SK-N-SH treated with all-trans-retinoic acid at 6 μM for 48 hours (cell line): ENCODE data around the gene WDR13.

Source experiments
- BACH2 ChIP-seq: fragments of 250-450 bp; sonication (Bioruptor Pico); IDR thresholded peaks from 2 replicates; pipeline ENCODE4 v1.9.0; 2021; ENCODE audit warnings: mild to moderate bottlenecking, borderline replicate concordance
- ISL1 ChIP-seq: fragments of 250-450 bp; sonication (Bioruptor Pico); IDR thresholded peaks from 2 replicates; pipeline ENCODE4 v2.1.2; 2022; ENCODE audit warnings: mild to moderate bottlenecking, moderate library complexity
- OSR1 ChIP-seq: fragments of 250-450 bp; sonication (Bioruptor Pico); IDR thresholded peaks from 2 replicates; pipeline ENCODE4 v1.8.0; 2022; ENCODE audit warnings: moderate library complexity, mild to moderate bottlenecking, inconsistent platforms
- PPARA ChIP-seq: fragments of 250-450 bp; sonication (Bioruptor Pico); IDR thresholded peaks from 2 replicates; pipeline ENCODE4 v1.5.0; 2020; ENCODE audit warnings: mild to moderate bottlenecking, borderline replicate concordance
- RARB ChIP-seq: fragments of 250-450 bp; sonication (Bioruptor Pico); IDR thresholded peaks from 2 replicates; pipeline ENCODE4 v1.8.0; 2021; ENCODE audit warnings: mild to moderate bottlenecking, moderate library complexity
- TCF4 ChIP-seq: fragments of 250-450 bp; sonication (Bioruptor Pico); IDR thresholded peaks from 2 replicates; pipeline ENCODE4 v1.8.0; 2021; ENCODE audit warnings: mild to moderate bottlenecking, moderate library complexity, borderline replicate concordance
- ZFP3 ChIP-seq: fragments of 250-450 bp; sonication (Bioruptor Pico); IDR thresholded peaks from 2 replicates; pipeline ENCODE4 v1.5.0; 2020; ENCODE audit warnings: mild to moderate bottlenecking, moderate library complexity
- ZFP30 ChIP-seq: fragments of 450-650 bp; formaldehyde crosslinking; IDR thresholded peaks from 2 replicates; pipeline ENCODE4 v1.5.0; 2022; ENCODE audit warnings: mild to moderate bottlenecking, moderate library complexity
- ZNF70 ChIP-seq: fragments of 450-650 bp; formaldehyde crosslinking; IDR thresholded peaks from 2 replicates; pipeline ENCODE4 v1.5.0; 2020; ENCODE audit warnings: mild to moderate bottlenecking, moderate library complexity
- TF ChIP-seq, protein P1 (sequence below): fragments of 250-450 bp; sonication (Bioruptor Pico); IDR thresholded peaks from 2 replicates; pipeline ENCODE4 v1.5.1; 2020; ENCODE audit warnings: low read depth, mild to moderate bottlenecking, moderate library complexity
- TF ChIP-seq, protein P2 (sequence below): fragments of 250-450 bp; sonication (Bioruptor Pico); IDR thresholded peaks from 2 replicates; pipeline ENCODE4 v1.8.0; 2020; ENCODE audit warnings: mild to moderate bottlenecking, moderate library complexity, borderline replicate concordance

DNA sequence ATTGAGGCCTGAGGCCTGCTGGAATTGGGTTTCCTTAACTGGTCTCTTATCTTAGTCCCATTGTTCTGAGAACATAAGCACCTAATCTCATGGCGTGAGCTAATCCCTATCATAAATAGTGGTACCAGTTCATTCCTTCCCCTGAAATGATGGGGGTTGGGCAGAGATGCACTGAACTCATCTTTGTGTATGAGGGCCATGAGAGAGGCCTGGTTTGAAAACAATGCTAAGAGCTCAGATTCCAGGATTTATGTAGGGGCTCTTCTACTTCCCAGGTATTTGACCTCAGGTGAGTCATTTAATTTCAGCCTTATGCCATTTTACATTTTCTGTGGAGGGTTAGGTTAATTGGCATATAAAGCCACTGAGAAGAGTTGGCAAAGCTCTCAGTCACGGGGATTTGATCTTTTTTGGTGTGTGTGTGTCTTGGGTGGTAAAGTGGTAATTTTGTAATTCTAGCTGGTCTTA is 18.6 kb upstream of the WDR13 start:
- TF ChIP-seq OSR1 (CRISPR knock-in tag) (no peak), ZFP30 (no peak), BACH2 (CRISPR knock-in tag) (no peak), PPARA (no peak), RARB (CRISPR knock-in tag) (0 out of 2 replicates have a peak, but pooled peaks have one; percentile 6), ZNF70 (CRISPR knock-in tag) (no peak), ISL1 (no peak), TCF4 (CRISPR knock-in tag) (no peak), ZFP3 (no peak)
- TF ChIP-seq, protein P1, sequence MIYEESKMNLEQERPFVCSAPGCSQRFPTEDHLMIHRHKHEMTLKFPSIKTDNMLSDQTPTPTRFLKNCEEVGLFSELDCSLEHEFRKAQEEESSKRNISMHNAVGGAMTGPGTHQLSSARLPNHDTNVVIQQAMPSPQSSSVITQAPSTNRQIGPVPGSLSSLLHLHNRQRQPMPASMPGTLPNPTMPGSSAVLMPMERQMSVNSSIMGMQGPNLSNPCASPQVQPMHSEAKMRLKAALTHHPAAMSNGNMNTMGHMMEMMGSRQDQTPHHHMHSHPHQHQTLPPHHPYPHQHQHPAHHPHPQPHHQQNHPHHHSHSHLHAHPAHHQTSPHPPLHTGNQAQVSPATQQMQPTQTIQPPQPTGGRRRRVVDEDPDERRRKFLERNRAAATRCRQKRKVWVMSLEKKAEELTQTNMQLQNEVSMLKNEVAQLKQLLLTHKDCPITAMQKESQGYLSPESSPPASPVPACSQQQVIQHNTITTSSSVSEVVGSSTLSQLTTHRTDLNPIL, result no peak
- TF ChIP-seq, protein P2, sequence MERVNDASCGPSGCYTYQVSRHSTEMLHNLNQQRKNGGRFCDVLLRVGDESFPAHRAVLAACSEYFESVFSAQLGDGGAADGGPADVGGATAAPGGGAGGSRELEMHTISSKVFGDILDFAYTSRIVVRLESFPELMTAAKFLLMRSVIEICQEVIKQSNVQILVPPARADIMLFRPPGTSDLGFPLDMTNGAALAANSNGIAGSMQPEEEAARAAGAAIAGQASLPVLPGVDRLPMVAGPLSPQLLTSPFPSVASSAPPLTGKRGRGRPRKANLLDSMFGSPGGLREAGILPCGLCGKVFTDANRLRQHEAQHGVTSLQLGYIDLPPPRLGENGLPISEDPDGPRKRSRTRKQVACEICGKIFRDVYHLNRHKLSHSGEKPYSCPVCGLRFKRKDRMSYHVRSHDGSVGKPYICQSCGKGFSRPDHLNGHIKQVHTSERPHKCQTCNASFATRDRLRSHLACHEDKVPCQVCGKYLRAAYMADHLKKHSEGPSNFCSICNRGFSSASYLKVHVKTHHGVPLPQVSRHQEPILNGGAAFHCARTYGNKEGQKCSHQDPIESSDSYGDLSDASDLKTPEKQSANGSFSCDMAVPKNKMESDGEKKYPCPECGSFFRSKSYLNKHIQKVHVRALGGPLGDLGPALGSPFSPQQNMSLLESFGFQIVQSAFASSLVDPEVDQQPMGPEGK (CRISPR knock-in tag), result 0 out of 2 replicates have a peak, but pooled peaks have one; percentile 14
